Upper lobe of left lung (tissue), 4 donors: ENCODE measurements around the gene CABLES1.

ENCODE experiments used
- CTCF ChIP-seq, 6 experiments: fragments of 450-650 bp in 4 of 6; fragments of 200-600 bp in 2 of 6; sonication (generic) in 2 of 6; IDR thresholded peaks; one replicate each; pipeline ENCODE4 v1.5.1; 2016 to 2019; ENCODE audit warnings: antibody characterized with exemption in 6 of 6
- EP300 ChIP-seq, 4 donors: sonication (generic); formaldehyde crosslinking; IDR thresholded peaks; one replicate each; pipeline ENCODE4 v1.5.1; 2017; ENCODE audit warnings: antibody characterized with exemption in 4 of 4, control low read depth in 2 of 4
- POLR2A ChIP-seq, 4 donors: fragments of 450-650 bp; IDR thresholded peaks; one replicate each; pipeline ENCODE4 v1.5.1; 2016 to 2017; ENCODE audit warnings: antibody characterized with exemption in 4 of 4, mild to moderate bottlenecking in 2 of 4
- POLR2AphosphoS5 ChIP-seq, 2 donors: sonication (generic); formaldehyde crosslinking; IDR thresholded peaks; one replicate each; pipeline ENCODE4 v1.5.1; 2017; ENCODE audit warnings: antibody characterized with exemption in 2 of 2

DNA sequence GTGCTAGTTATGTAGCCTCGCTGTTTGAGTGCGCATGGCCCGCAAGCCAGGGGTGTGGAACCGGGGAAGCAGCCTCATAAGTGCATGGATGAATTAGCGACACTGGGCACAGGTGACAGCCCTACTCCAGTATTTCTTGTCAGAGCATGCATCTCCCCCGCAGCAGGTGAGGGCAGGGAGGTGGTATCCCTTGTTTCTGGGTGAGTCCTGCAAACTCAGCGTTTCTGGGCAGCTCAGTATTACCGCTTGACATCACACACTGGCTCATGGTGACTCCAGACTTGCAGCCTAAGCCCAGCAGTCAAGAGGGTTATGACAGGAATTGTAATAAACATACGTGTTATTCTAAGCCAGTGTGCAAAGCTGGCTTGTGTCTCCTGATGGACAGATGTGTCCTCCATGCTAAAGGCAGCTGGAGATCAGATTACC lies 2.5 kb downstream of the CABLES1 start:
- TF ChIP-seq POLR2AphosphoS5 (IDR thresholded peaks at IDR 0.05) (no peak), CTCF (IDR thresholded peaks at IDR 0.05) (no peak), EP300 (IDR thresholded peaks at IDR 0.05) (no peak), POLR2A (IDR thresholded peaks at IDR 0.05) (no peak)
